Liver (tissue), 9 donors: ENCODE data around the gene NCOA3. TPM values are rescaled to one million over a fixed set of nuclear protein-coding genes. Genes with fewer than 3 reads are reported as not detected.

Experiments used
- DNase-seq: peaks from one replicate; pipeline ENCODE4 v3.0.0-alpha.2; 2017; ENCODE audit warnings: low spot score
- H3K27ac ChIP-seq, 2 donors: one replicate each; pipeline ENCODE4 v1.7.0; 2013; ENCODE audit warnings: inconsistent platforms in 2 of 2, low read length in 2 of 2, control low read depth in 1 of 2, low read depth in 1 of 2, mild to moderate bottlenecking in 1 of 2
- H3K27me3 ChIP-seq, 4 donors: one replicate each; pipeline versions ENCODE4 v1.6.1 to v1.7.0; 2013; ENCODE audit warnings: low read length in 3 of 4, inconsistent platforms in 1 of 4, mild to moderate bottlenecking in 1 of 4, moderate library complexity in 1 of 4; ENCODE audit not compliant: control insufficient read depth in 4 of 4, insufficient read depth in 4 of 4
- H3K36me3 ChIP-seq, 4 donors: one replicate each; pipeline versions ENCODE4 v1.6.1 to v1.7.0; 2013; ENCODE audit warnings: low read length in 3 of 4, mild to moderate bottlenecking in 3 of 4, low read depth in 1 of 4, moderate library complexity in 1 of 4; ENCODE audit not compliant: control insufficient read depth in 4 of 4, insufficient read depth in 3 of 4
- H3K4me1 ChIP-seq, 4 donors: one replicate each; pipeline versions ENCODE4 v1.6.1 to v1.7.0; 2013; ENCODE audit warnings: low read length in 3 of 4, mild to moderate bottlenecking in 3 of 4, moderate library complexity in 1 of 4; ENCODE audit not compliant: control insufficient read depth in 4 of 4, insufficient read depth in 4 of 4
- H3K4me3 ChIP-seq, 3 donors: one replicate each; pipeline versions ENCODE4 v1.6.1 to v1.7.0; 2013; ENCODE audit warnings: low read length in 3 of 3, control low read depth in 1 of 3, low read depth in 1 of 3, mild to moderate bottlenecking in 1 of 3
- H3K9ac ChIP-seq, 2 donors: one replicate each; pipeline ENCODE4 v1.7.0; 2013; ENCODE audit warnings: low read length in 2 of 2, mild to moderate bottlenecking in 2 of 2, moderate library complexity in 2 of 2, control low read depth in 1 of 2, low read depth in 1 of 2
- H3K9me3 ChIP-seq, 4 donors: one replicate each; pipeline versions ENCODE4 v1.6.1 to v1.7.0; 2013; ENCODE audit warnings: low read length in 3 of 4; ENCODE audit not compliant: control insufficient read depth in 4 of 4
- CTCF ChIP-seq: fragments of 150-350 bp; IDR thresholded peaks from 2 replicates; pipeline ENCODE4 v1.5.1; 2017; ENCODE audit warnings: improper control_type of control experiment, low read depth, low read length; ENCODE audit not compliant: missing input control
- EGR1 ChIP-seq, 2 donors: IDR thresholded peaks; 2 replicates each; pipeline ENCODE4 v1.6.1; 2016 to 2018; ENCODE audit warnings: antibody characterized with exemption in 2 of 2, low read depth in 2 of 2
- FOXA1 ChIP-seq: IDR thresholded peaks from 2 replicates; pipeline ENCODE4 v1.6.1; 2016; ENCODE audit warnings: antibody characterized with exemption
- FOXA2 ChIP-seq: IDR thresholded peaks from 2 replicates; pipeline ENCODE4 v1.6.1; 2016; ENCODE audit warnings: antibody characterized with exemption
- GABPA ChIP-seq, 2 donors: IDR thresholded peaks in 1 of 2; conservative IDR thresholded peaks in 1 of 2; 2 replicates each; pipeline ENCODE4 v1.6.1; 2016; ENCODE audit warnings: antibody characterized with exemption in 2 of 2, mild to moderate bottlenecking in 1 of 2, moderate library complexity in 1 of 2
- HNF4G ChIP-seq: IDR thresholded peaks from 2 replicates; pipeline ENCODE4 v1.6.1; 2016; ENCODE audit warnings: antibody characterized with exemption
- MAX ChIP-seq: IDR thresholded peaks from 2 replicates; pipeline ENCODE4 v1.6.1; 2016; ENCODE audit warnings: antibody characterized with exemption
- NR2F2 ChIP-seq: IDR thresholded peaks from 2 replicates; pipeline ENCODE4 v1.6.1; 2016; ENCODE audit warnings: antibody characterized with exemption
- RAD21 ChIP-seq, 2 donors: IDR thresholded peaks; 2 replicates each; pipeline ENCODE4 v1.6.1; 2016; ENCODE audit warnings: antibody characterized with exemption in 2 of 2, mild to moderate bottlenecking in 2 of 2
- RXRA ChIP-seq, 2 donors: IDR thresholded peaks; 2 replicates each; pipeline ENCODE4 v1.6.1; 2017 to 2018; ENCODE audit warnings: antibody characterized with exemption in 2 of 2, mild to moderate bottlenecking in 1 of 2
- SP1 ChIP-seq: IDR thresholded peaks from 2 replicates; pipeline ENCODE4 v1.6.1; 2018; ENCODE audit warnings: antibody characterized with exemption, mild to moderate bottlenecking
- TAF1 ChIP-seq: conservative IDR thresholded peaks from 2 replicates; pipeline ENCODE4 v1.6.1; 2016; ENCODE audit warnings: antibody characterized with exemption, mild to moderate bottlenecking
- YY1 ChIP-seq: IDR thresholded peaks from 2 replicates; pipeline ENCODE4 v1.6.1; 2016; ENCODE audit warnings: antibody characterized with exemption, mild to moderate bottlenecking
- ZBTB33 ChIP-seq: IDR thresholded peaks from 2 replicates; pipeline ENCODE4 v1.6.1; 2016; ENCODE audit warnings: antibody characterized with exemption
- WGBS: extraction: QIAGEN DNeasy Blood & Tissue Kit; methylation state at CpG from one replicate; pipeline ENCODE4 v1.1.7; 2013; 5-methylcytosine and 5-hydroxymethylcytosine counted together
- polyA plus RNA-seq, 2 donors: library from polyadenylated mRNA; stranded (reverse) in 1 of 2; unstranded in 1 of 2; fragments of 200-250 nt in 1 of 2; fragments of >200 nt in 1 of 2; fragmentation: Nextera tagmentation in 1 of 2; extraction: Ambion mirVana in 1 of 2; gene quantifications; one replicate each; pipeline versions ENCODE4 v1.2.1 to v1.2.3, GENCODE V29; 2013 to 2015
- total RNA-seq, 2 donors: library from RNA; depleted of rRNA; stranded (reverse); fragments of >200 nt; gene quantifications; one replicate each; pipeline ENCODE4 v1.2.3, GENCODE V29; 2014
- donor health status: healthy.
- donor health status: healthy.
- donor health status: healthy.
- donor health status: healthy.
- donor health status: healthy.

The NCOA3 gene
- total and polyA plus RNA-seq, 4 donors, result 3.8 to 18.2 (median 8.9) TPM

- DNase-seq, result no peak
- Histone ChIP-seq H3K27me3 (no peaks in the 10 kb centered on the region), H3K27ac (no peak overlapping the region), H3K9ac (no peak overlapping the region), H3K4me1 (no peaks in the 10 kb centered on the region), H3K9me3 (no peaks in the 10 kb centered on the region), H3K4me3 (no peak overlapping the region), H3K36me3 (peaks cover 3 to 48% (median 33%) of the 10 kb centered on the region in 4 donors)
- TF ChIP-seq HNF4G, result no peak
- TF ChIP-seq CTCF, result no peak
- no peak for TF ChIP-seq YY1
- no peak for TF ChIP-seq FOXA2
Observed at GRCh38 chr20:47655635-47656034, 153.9 kb downstream of the NCOA3 start.

GRCh38 chr20:47656318-47656717, 154.6 kb downstream of the NCOA3 start:
- peaks cover 4 to 44% (median 32%) of the 10 kb centered on the region in 4 donors for H3K36me3 ChIP-seq
- WGBS, result 54% methylated on average over 2 of the region's 2 CpGs
- TF ChIP-seq CTCF (no peak), TAF1 (no peak)

GRCh38 chr20:47659904-47660601, 158.4 kb downstream of the NCOA3 start:
- Histone ChIP-seq H3K4me3 (no peak overlapping the region), H3K9ac (no peak overlapping the region), H3K4me1 (no peaks in the 10 kb centered on the region), H3K27ac (no peak overlapping the region), H3K9me3 (no peaks in the 10 kb centered on the region), H3K27me3 (no peaks in the 10 kb centered on the region), H3K36me3 (peaks cover 4 to 23% (median 7%) of the 10 kb centered on the region in 4 donors)
- no peak for DNase-seq
- WGBS, result 83% methylated on average over 7 of the region's 7 CpGs
- TF ChIP-seq CTCF (no peak), NR2F2 (no peak), GABPA (IDR thresholded peaks at IDR 0.05 in 1 of 2, conservative IDR thresholded peaks at IDR 0.05 in 1 of 2) (no peak), YY1 (no peak), HNF4G (no peak), SP1 (no peak), FOXA1 (no peak), TAF1 (no peak), EGR1 (IDR thresholded peaks at IDR 0.05; ENCODE audit: low read depth in 2 of 2) (no peak), ZBTB33 (no peak), RAD21 (IDR thresholded peaks at IDR 0.05) (no peak), RXRA (IDR thresholded peaks at IDR 0.05) (no peak), MAX (no peak)

More at GRCh38 chr20:47656318-47656717, 154.6 kb downstream of the NCOA3 start:
- Histone ChIP-seq H3K27ac (no peak overlapping the region), H3K4me3 (no peak overlapping the region), H3K9ac (no peak overlapping the region), H3K9me3 (no peaks in the 10 kb centered on the region), H3K4me1 (no peaks in the 10 kb centered on the region), H3K27me3 (no peaks in the 10 kb centered on the region)
- DNase-seq, result no peak
